ENCODE data around the gene FRMD4A. TPM values are rescaled to one million over a fixed set of nuclear protein-coding genes. Genes with fewer than 3 reads are reported as not detected.

Gene FRMD4A
- total RNA-seq, 2 donors from 2014 or later: 22.3 to 22.4 TPM

DNA sequence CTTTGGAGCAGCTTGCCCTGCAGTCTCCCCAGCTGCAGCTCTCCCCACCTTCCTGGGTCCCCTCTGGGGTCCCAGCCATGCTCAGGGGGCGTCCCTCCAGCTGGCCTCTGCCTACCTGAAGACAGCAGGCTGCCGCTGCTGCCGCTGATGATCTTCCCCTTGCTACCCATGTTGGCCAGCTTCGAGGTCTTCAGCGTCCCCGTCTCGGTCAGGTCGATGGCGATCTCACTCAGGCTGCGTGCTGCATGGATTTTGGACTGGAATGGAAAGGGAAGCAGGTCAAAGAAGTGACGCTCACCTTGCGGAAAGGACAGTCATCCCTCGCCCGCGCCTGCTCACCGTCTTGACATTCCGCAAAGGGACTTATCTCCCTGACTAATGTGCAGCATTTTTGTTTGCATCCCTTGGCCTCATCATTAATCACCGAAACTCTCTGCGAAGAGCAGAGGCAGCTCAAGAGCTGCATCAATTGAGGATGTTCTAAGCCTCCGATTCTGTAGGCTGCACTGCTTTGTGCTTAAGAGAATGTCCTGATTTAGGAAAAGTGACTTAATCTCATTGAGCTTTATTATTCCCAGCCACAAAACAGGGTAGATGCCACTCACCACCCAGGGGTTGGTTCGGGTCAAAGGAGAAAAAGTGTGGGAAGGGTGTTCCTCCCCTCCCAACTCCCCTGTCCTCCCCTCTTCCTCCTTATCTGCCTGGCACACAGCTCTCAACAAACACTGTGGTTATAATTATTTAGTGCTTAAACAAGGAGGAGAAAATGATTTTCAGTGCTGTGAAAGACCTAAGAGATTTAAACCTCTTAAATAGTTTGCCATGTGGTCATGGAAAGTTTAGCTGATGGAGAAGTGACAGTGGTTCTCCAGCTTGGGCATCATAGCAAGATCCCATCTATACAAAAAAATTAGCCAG lies 636.7 kb downstream of the FRMD4A start:
- DNase-seq: no peak
- TF ChIP-seq, protein P1, sequence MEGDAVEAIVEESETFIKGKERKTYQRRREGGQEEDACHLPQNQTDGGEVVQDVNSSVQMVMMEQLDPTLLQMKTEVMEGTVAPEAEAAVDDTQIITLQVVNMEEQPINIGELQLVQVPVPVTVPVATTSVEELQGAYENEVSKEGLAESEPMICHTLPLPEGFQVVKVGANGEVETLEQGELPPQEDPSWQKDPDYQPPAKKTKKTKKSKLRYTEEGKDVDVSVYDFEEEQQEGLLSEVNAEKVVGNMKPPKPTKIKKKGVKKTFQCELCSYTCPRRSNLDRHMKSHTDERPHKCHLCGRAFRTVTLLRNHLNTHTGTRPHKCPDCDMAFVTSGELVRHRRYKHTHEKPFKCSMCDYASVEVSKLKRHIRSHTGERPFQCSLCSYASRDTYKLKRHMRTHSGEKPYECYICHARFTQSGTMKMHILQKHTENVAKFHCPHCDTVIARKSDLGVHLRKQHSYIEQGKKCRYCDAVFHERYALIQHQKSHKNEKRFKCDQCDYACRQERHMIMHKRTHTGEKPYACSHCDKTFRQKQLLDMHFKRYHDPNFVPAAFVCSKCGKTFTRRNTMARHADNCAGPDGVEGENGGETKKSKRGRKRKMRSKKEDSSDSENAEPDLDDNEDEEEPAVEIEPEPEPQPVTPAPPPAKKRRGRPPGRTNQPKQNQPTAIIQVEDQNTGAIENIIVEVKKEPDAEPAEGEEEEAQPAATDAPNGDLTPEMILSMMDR (conservative IDR thresholded peaks at IDR 0.05): no peak
- Mint-ChIP-seq H3K4me3 (no peak overlapping the region), H3K36me3 (ENCODE audit: low read depth) (peaks cover 59% of the 10 kb centered on the region), H3K27ac (no peak overlapping the region), H3K27me3 (ENCODE audit: insufficient read depth) (no peaks in the 10 kb centered on the region), H3K9me3 (no peaks in the 10 kb centered on the region), H3K4me1 (peaks cover 37% of the 10 kb centered on the region)
- H3K4me3 ChIP-seq (ENCODE audit: low read length): no peak overlapping the region
- 95 to 96% methylated on average over 14 to 20 of the region's 21 CpGs for WGBS, 2 experiments (ENCODE audit: insufficient coverage in 1 of 2, insufficient read length in 1 of 2)
- peaks cover 32% of the 10 kb centered on the region for H3K36me3 ChIP-seq (ENCODE audit: control insufficient read depth, insufficient read depth, low read length)
- no peak overlapping the region for H3K9ac ChIP-seq (ENCODE audit: extremely low read depth, low read length, poor library complexity, severe bottlenecking)
- peaks cover 16% of the 10 kb centered on the region for H3K4me1 ChIP-seq (ENCODE audit: control insufficient read depth, insufficient read depth, low read length)
- no peak overlapping the region for H3K27ac ChIP-seq (ENCODE audit: low read depth, low read length)
- H3K9me3 ChIP-seq (ENCODE audit: control insufficient read depth, low read length): no peaks in the 10 kb centered on the region
- no peaks in the 10 kb centered on the region for H3K27me3 ChIP-seq (ENCODE audit: control insufficient read depth, insufficient read depth, low read length, poor library complexity, severe bottlenecking)

DNA sequence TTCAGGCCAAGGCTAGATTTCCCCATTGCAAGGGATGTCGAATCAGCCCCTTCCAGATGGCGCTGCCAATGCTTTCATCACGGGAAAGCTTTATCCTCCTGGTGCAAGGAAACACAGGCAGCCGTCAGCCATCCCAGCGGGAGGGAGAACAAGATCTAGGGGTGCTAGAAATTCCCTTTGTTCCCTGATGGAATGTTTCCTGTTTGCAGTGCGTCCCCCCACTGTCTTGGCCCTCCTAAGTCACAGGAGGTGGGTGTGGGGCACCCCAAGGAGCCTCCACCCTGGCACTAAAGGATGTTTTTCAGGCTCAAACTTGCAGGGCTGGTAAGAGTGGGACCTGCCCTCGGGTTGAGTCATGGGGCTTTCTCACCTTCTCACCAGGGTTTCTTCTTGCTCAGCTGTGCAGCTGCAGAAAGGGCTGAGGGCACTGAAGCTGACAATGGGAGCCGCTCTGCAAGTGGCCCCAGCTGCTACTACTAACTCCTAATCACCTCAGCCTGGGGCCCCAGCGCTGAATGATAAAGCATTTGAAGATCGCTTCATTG lies 640.4 kb downstream of the FRMD4A start:
- H3K27me3 ChIP-seq (ENCODE audit: control insufficient read depth, insufficient read depth, low read length, poor library complexity, severe bottlenecking): no peaks in the 10 kb centered on the region
- Mint-ChIP-seq H3K4me3 (peak overlapping the region; percentile 24), H3K9me3 (no peaks in the 10 kb centered on the region), H3K36me3 (ENCODE audit: low read depth) (peaks cover 39% of the 10 kb centered on the region), H3K27ac (peak overlapping the region; percentile 87), H3K4me1 (peaks cover 50% of the 10 kb centered on the region), H3K27me3 (ENCODE audit: insufficient read depth) (no peaks in the 10 kb centered on the region)
- TF ChIP-seq, protein P1 (conservative IDR thresholded peaks at IDR 0.05): no peak
- no peaks in the 10 kb centered on the region for H3K9me3 ChIP-seq (ENCODE audit: control insufficient read depth, low read length)
- 30 to 65% methylated on average over 2 to 10 of the region's 10 CpGs for WGBS, 2 experiments (ENCODE audit: insufficient coverage in 1 of 2, insufficient read length in 1 of 2)
- peak overlapping the region; percentile 41 for H3K4me3 ChIP-seq (ENCODE audit: low read length)
- peak overlapping the region; percentile 72 for H3K27ac ChIP-seq (ENCODE audit: low read depth, low read length)
- H3K9ac ChIP-seq (ENCODE audit: extremely low read depth, low read length, poor library complexity, severe bottlenecking): peak overlapping the region; percentile 45
- H3K4me1 ChIP-seq (ENCODE audit: control insufficient read depth, insufficient read depth, low read length): peaks cover 16% of the 10 kb centered on the region
- peaks cover 17% of the 10 kb centered on the region for H3K36me3 ChIP-seq (ENCODE audit: control insufficient read depth, insufficient read depth, low read length)
- peak; percentile 87 for DNase-seq

DNA sequence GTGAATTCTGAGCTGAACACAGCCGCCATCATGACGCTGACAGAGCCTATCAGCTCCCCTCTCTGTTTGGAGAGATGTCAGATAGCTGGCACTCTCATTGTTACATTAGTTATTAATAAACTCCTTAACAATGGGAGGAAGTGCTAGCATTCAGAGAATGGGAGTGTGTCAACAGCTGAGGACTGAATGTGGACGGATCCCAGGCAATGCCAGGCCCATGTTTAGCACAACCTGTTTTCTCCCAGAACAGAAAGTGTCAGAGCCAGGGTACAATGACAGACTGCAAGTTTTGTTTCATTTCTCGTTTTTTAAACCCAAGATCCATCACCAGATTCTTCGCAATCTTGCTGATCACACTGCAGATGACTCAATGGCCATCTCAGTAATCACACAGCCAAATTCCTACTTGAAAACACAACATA lies 644.4 kb downstream of the FRMD4A start:
- Histone ChIP-seq H3K27me3 (ENCODE audit: control insufficient read depth, insufficient read depth, low read length, poor library complexity, severe bottlenecking) (no peaks in the 10 kb centered on the region), H3K4me1 (ENCODE audit: control insufficient read depth, insufficient read depth, low read length) (peaks cover 12% of the 10 kb centered on the region), H3K9me3 (ENCODE audit: control insufficient read depth, low read length) (no peaks in the 10 kb centered on the region), H3K27ac (ENCODE audit: low read depth, low read length) (peak overlapping the region; percentile 52), H3K36me3 (ENCODE audit: control insufficient read depth, insufficient read depth, low read length) (peaks cover 3% of the 10 kb centered on the region), H3K9ac (ENCODE audit: extremely low read depth, low read length, poor library complexity, severe bottlenecking) (no peak overlapping the region), H3K4me3 (ENCODE audit: low read length) (no peak overlapping the region)
- peaks cover 37% of the 10 kb centered on the region for H3K4me1 Mint-ChIP-seq
- TF ChIP-seq, protein P1 (conservative IDR thresholded peaks at IDR 0.05): no peak
- peak overlapping the region; percentile 48 for H3K27ac Mint-ChIP-seq
- 88 to 95% methylated on average over 5 of the region's 5 CpGs for WGBS, 2 experiments (ENCODE audit: insufficient coverage in 1 of 2, insufficient read length in 1 of 2)
- no peaks in the 10 kb centered on the region for H3K9me3 Mint-ChIP-seq
- DNase-seq: no peak
- no peaks in the 10 kb centered on the region for H3K27me3 Mint-ChIP-seq (ENCODE audit: insufficient read depth)
- H3K36me3 Mint-ChIP-seq (ENCODE audit: low read depth): peaks cover 32% of the 10 kb centered on the region
- H3K4me3 Mint-ChIP-seq: no peak overlapping the region

Data from endodermal cell (in vitro differentiated cells).